HG02678 (cell line): ENCODE data around the gene PRRT2.
A peak's percentile ranks its signal among the peaks of the same experiment; 100 is the strongest.
"Not testable (repeated sequence)": the region's sequence is repeated elsewhere in the genome, so short reads cannot be mapped to it uniquely, and the experiment has no call there.

Experiments used
- ATAC-seq: cut with Tn5 transposase; IDR thresholded peaks from one replicate; pipeline ENCODE4 v1.9.1; 2021; ENCODE audit warnings: mild to moderate bottlenecking, moderate library complexity; ENCODE audit not compliant: unreplicated experiment

PRRT2 gene

GRCh38 chr16:29811896-29812665 lies at the start of gene PRRT2:
TSS of gene PRRT2 (plus strand) at chr16:29812193. CDS start at chr16:29813055, 862 bp downstream.
- ATAC-seq: no peak

- no peak for ATAC-seq
These were observed 48.7 kb upstream of the PRRT2 start for GRCh38 chr16:29763326-29763725.

DNA sequence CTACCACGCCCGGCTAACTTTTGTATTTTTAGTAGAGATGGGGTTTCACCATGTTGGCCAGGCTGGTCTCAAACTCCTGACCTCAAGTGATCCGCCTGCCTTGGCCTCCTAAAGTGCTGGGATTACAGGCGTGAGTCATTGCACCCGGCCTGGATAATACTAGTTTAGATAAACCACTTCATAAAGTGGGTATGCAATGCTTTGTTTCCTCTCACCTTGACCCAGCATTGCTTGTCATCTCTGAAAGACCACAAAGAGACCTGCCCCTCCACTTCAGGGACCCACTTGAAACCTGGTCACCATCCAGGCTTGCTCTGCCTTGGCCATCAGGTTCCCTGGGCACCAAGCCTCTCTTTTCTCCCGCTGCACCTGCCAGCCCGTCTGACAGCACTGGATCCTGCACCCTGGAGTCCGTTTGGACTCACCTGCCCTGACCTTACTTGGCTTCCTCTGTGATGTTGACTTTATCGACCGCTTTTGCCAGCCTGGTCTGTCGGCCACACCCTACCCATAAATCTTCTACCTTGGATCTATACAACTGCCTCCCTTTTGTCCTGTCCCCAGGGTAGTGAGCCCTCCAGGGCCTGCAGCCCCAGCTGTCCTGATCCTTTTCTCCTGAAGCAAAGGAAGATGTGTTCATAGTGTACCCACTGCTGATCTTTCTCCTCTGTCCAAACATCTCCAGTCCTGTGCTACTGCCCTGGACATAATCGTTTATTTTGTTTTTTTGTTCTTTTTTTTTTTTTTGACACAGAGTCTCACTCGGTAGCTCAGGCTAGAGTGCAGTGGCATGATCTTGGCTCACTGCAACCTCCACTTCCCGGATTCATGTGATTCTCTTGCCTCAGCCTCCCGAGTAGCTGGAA lies 46.6 kb upstream of the PRRT2 start:
- ATAC-seq: no peak

DNA sequence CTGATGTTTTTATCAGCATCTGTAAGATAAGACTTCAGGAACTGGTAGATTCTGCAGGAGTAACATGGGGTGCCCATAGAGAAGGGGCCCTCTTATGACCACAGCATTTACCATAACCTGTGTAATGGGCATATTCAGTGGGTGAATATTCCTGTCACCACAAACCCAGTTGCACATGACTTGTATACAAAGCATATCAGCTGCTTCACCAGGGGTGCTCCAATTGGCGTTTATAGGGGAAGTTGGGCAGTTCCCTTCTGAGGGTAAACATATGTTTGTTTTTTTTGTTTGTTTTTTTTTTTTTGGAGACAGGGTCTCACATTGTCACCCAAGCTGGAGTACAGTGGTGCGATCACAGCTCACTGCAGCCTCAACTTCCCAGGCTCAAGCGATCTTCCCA lies 45.4 kb upstream of the PRRT2 start:
- no peak for ATAC-seq

DNA sequence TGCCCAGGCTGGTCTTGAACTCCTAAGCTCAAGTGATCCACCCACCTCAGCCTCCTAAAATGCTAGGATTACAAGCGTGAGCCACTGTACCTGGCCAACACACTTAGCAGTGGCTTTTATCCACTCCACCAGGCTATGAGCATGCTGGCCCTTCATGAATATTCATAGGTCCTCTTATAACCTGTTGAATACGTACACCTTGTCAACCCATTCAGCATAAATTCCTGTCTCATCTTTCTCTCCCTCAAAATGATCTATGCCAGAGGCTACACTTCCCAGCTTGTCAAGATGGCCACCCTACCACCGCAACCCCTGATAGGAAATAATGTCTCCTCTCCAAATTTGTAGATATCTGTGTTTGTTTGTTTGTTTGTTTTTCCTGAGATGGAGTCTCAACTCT lies 44.9 kb upstream of the PRRT2 start:
- no peak for ATAC-seq

GRCh38 chr16:29769507-29769906 lies 42.5 kb upstream of the PRRT2 start:
- ATAC-seq: no peak

GRCh38 chr16:29770250-29770929 lies 41.6 kb upstream of the PRRT2 start:
- no peak for ATAC-seq

DNA sequence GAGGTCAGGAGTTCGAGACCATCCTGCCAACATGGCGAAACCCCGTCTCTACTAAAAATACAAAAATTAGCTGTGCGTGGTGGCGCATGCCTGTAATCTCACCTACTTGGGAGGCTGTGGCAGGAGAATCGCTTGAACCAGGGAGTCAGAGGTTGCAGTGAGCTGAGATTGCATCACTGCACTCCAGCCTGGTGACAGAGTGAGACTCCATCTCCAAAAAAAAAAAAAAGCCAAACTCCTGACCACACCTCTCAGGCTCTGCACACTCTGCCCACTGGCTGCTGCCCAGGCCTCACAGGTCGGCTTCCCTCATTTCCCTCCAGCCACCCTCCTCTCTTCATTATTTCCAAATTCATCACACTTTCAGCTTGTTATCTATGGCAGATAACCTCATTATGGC lies 39.7 kb upstream of the PRRT2 start:
- not testable (repeated sequence) for ATAC-seq

DNA sequence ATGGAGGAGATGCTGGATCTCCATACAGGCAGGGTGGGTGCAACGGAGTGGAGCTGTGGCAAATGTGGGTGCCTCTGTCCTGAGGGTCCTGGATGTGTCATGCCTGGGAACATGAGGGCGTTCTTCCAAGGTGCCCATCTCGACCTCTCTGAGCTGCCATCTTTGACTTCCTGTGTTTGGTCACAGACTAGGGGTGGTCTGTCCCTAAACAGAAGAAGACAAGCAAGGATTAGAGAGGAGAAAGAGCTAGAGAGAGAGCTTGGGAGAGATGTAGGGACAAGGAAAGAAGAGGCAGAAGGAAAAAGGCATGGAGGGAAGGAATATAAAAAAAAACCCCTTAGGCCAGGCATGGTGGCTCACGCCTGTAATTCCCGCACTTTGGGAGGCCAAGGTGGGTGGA lies 37.3 kb upstream of the PRRT2 start:
- no peak for ATAC-seq

- ATAC-seq: no peak
These were observed 36.1 kb upstream of the PRRT2 start for GRCh38 chr16:29775742-29776408.

GRCh38 chr16:29777576-29778350 lies 34.2 kb upstream of the PRRT2 start, which contains the start of gene ZG16:
TSS of gene ZG16 (plus strand) at chr16:29778256. CDS start at chr16:29779267, 1,011 bp downstream.
- ATAC-seq: no peak

DNA sequence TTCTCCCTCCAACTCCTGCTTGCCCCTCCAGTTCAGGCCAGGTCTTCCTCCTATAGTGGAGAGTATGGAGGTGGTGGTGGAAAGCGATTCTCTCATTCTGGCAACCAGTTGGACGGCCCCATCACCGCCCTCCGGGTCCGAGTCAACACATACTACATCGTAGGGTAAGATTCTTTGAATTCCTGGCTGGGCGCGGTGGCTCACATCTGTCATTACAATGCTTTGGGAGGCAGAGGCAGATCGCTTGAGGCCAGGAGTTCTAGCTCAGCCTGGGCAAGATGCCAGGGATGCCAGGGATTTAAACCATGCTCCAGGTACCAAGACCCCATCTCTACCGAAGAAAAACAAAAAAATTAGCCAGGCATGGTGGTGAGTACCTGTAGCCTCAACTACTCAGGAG lies 32.5 kb upstream of the PRRT2 start:
- ATAC-seq: no peak

DNA sequence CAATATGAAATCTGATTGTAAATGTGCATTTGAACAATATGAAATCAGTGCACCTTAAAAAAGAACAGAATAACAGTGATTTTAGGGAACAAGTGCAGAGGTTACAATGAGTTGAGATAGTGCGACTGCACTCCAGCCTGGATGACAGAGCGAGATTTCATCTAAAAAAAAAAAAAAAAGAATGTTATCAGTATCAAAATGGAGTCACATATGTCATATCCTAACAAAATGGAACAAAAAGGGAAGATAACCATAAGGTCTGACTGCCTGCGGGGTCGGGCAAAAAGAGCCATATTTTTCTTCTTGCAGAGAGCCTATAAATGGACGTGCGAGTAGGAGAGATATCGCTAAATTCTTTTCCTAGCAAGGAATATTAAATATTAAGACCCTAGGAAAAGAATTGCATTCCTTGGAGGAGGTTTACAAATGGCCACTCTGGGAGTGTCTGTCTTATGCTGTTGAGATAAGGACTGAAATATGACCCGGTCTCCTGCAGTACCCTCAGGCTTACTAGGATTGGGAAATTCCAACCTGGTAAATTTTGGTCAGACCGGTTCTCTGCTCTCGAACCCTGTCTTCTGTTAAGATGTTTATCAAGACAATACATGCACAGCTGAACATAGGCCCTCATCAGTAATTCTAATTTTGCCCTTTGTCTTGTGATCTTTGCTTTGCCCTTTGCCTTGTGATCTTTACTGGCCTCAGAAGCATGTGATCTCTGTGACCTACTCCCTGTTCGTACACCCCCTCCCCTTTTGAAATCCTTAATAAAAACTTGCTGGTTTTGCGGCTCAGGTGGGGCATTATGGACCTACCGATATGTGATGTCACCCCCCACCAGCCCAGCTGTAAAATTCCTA lies 28.7 kb upstream of the PRRT2 start:
- not testable (repeated sequence) for ATAC-seq

GRCh38 chr16:29784157-29784556 lies 27.8 kb upstream of the PRRT2 start:
- no peak for ATAC-seq

DNA sequence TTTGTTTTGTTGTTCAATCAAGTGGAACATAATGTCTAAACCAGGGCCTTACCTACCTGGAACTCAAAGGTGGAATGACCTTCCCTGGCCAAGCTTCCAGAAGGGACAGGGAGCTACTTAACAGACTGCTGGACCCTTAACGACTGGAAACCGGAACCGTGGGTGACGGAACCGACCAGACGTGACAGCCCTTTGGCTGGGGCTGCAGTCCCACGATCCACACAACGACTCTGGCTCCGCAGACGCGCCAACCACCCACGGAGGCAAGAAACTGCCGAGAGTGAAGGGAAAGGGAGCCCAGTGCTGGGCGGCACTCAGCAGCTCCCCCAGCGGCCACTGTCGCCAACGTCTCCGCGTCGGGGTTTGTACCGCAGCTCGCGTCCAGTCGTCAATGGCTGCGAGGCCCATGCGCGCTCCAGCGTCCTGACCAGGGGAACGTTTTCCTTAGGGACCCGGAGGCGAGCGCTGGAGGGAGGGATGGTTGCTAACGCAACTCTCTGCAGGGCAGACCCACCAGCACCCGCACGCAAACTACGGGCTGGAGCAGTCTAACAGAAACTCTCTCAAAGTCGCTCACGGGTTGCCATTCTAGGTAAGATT lies 27.0 kb upstream of the PRRT2 start:
- no peak for ATAC-seq

GRCh38 chr16:29787155-29787554 lies 24.8 kb upstream of the PRRT2 start:
- ATAC-seq: not testable (repeated sequence)

DNA sequence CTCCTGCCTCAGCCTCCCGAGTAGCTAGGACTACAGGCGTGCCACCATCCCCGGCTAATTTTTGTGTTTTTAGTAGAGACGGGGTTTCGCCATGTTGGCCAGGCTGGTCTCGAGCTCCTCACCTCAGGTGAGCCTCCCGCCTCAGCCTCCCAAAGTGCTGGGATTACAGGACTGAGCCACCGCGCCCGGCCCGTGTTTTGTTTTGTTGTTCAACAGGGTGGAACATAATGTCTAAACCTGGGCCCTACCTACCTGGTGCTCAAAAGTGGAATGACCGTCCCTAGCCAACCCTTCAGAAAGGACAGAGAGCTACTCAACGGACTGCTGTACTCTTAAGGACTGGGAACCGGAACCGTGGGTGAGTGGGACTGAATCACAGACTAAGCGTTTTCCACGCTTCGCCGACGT lies 22.2 kb upstream of the PRRT2 start:
- peak; percentile 5 for ATAC-seq

- peak; percentile 96 for ATAC-seq
These were observed 21.6 kb upstream of the PRRT2 start, which contains the start of gene KIF22 for GRCh38 chr16:29790183-29790948. TSS of gene KIF22 (plus strand) at chr16:29790751. CDS start at chr16:29790760, 9 bp downstream.
